Pons (tissue), 1 donor: ENCODE results near the gene CTSO.
"Not testable (repeated sequence)": the region's sequence is repeated elsewhere in the genome, so short reads cannot be mapped to it uniquely, and the experiment has no call there.

Experiments
- DNase-seq: peaks from one replicate; pipeline ENCODE4 v3.0.0-alpha.2; 2016; ENCODE audit warnings: low spot score

Gene CTSO

GRCh38 chr4:155906554-155907247 lies 47.0 kb downstream of the CTSO start:
- no peak for DNase-seq

GRCh38 chr4:155904331-155904730 lies 49.3 kb downstream of the CTSO start:
- no peak for DNase-seq

GRCh38 chr4:155903453-155903852 lies 50.2 kb downstream of the CTSO start, which contains the start of gene TDO2:
TDO2 (plus strand) TSS chr4:155903696; CDS start chr4:155903759, 63 bp downstream.
- no peak for DNase-seq

- DNase-seq = no peak
Observed at GRCh38 chr4:155901013-155901412, 52.7 kb downstream of the CTSO start.

GRCh38 chr4:155900381-155900780 lies 53.3 kb downstream of the CTSO start:
- DNase-seq = peak; percentile 5

- DNase-seq = no peak
Observed at GRCh38 chr4:155899891-155900290, 53.8 kb downstream of the CTSO start.

GRCh38 chr4:155898371-155898770 lies 55.3 kb downstream of the CTSO start:
- not testable (repeated sequence) for DNase-seq

- no peak for DNase-seq
Observed at GRCh38 chr4:155891058-155891457, 62.6 kb downstream of the CTSO start.

GRCh38 chr4:155889946-155890345 lies 63.7 kb downstream of the CTSO start:
- no peak for DNase-seq

GRCh38 chr4:155889031-155889793 lies 64.5 kb downstream of the CTSO start:
- DNase-seq = no peak

- DNase-seq = no peak
Observed at GRCh38 chr4:155887847-155888570, 65.7 kb downstream of the CTSO start.

GRCh38 chr4:155887045-155887444 lies 66.6 kb downstream of the CTSO start:
- no peak for DNase-seq

GRCh38 chr4:155885666-155886065 lies 68.0 kb downstream of the CTSO start:
- no peak for DNase-seq

GRCh38 chr4:155883895-155884294 lies 69.8 kb downstream of the CTSO start:
- DNase-seq = no peak

- no peak for DNase-seq
Observed at GRCh38 chr4:155881555-155881954, 72.1 kb downstream of the CTSO start.

- DNase-seq = no peak
Observed at GRCh38 chr4:155879767-155880166, 73.9 kb downstream of the CTSO start.

GRCh38 chr4:155878611-155879010 lies 75.1 kb downstream of the CTSO start:
- no peak for DNase-seq

- DNase-seq = no peak
Observed at GRCh38 chr4:155877971-155878370, 75.7 kb downstream of the CTSO start.

GRCh38 chr4:155875878-155876277 lies 77.8 kb downstream of the CTSO start:
- DNase-seq = no peak
